Activated T-cell treated with anti-CD3 and anti-CD28 coated beads for 1 hour (primary cell): ENCODE data around the gene GPT2.

Experiments
- DNase-seq: peaks from one replicate; pipeline ENCODE4 v3.0.0-alpha.2; 2020; ENCODE audit warnings: low read depth

GPT2 gene

DNA sequence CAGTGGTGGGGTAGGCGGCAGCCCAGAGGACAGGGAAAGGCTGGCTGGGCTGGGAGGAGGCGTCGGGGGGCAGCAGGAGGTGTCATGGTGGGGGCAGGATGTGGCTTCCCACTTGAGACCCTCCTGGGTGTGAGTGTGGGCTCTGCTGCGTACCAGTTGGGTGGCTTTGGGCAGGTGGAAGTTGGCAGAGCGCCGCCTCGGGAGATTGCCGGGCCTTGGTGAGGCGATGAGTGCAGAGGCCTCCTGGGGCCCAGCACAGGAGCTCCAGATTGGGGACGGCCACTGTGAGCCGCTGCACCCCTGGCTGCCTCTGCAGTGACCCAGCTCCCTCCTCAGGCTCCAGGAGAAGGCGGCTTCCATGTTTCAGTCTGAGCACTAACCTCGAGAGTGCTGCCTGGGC is 13.8 kb downstream of the GPT2 start:
- DNase-seq: no peak

DNA sequence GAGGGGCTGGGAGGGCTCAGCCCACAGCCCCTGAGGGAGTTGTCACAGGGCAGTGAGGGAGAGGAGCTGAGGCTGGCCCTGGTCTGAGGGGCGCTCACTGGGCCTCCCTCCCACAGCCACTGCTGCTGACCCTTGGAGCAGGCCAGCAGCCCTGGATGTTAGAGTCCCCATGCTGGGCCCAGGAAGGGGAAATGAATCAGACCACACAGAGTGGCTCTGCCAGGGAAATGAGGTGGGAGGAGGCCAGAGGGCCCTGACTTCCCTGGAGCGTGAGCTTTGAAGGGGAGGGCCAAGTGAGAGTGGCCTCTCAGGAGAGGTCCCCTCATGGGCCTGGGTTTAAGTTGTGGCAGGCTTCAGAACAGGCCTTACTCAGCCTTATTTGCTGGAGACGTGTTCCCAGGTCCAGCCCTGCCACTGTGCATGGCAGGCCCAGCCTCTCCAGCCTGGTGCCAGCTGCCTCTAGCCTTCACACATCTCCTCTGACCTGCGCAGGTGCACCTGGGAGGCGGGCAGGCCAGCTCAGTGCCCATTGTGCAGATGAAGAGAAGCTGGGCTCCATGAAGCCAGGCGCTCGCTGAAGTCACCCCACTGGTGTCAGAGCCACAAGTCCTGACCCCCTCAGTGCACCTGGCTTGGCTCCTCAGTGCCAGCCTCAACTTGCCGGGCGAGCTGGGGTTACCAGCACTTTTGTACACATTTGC is 15.4 kb downstream of the GPT2 start:
- DNase-seq: no peak

DNA sequence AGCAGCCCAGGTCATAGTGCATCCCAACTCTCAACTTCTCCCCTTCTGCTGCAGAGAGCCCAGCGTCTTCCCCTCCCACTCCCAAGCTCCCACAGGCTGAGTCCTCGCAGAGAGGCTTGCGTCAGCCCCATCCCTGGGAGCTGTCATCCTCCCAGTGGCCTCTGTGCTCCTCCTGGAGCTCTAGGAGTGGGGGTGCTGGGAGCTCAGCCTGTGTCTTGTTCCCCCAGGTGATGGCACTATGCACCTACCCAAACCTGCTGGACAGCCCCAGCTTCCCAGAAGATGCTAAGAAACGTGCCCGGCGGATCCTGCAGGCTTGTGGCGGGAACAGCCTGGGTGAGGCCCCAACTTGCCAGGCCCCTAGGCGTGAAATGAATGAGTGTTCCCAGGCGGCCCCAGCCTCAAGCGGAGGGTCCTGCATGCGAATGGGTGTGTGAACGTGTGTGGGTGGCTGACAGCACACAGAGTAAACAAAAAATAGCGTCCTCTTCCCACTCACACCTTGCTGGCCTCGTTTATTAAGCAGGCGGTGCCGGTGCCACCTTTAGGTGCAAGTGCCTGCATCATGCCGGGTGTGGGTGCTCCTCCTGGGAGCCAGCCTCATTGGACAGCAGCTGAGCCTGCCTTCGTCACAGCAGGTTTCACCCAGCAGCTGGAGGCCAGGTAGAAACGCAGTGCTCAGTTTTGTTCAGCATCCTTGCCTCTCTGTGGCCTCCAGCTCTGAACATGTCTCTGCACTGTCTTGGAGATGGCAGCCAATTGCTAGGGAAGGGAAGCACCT is 16.5 kb downstream of the GPT2 start:
- DNase-seq: no peak

DNA sequence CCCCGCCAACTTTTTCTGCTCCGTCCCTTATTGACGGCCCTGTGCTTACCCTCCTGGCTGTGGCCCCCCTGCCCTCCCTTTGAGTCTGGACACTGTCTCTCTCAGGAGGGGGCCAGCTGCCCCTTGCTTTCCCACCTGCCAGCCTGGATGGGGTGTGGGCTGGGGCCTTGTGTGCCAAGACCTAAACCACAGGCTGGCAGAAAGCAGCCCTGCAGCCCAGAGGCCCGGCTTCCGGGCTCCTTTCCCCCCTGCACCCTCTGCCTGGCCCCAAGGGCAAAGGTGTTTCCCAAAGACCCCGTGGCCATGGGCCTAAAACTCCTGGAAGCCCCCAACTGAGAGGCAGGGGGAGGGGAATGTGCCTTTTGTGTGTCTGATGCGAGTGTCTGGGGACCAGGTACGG is 17.5 kb downstream of the GPT2 start:
- no peak for DNase-seq

DNA sequence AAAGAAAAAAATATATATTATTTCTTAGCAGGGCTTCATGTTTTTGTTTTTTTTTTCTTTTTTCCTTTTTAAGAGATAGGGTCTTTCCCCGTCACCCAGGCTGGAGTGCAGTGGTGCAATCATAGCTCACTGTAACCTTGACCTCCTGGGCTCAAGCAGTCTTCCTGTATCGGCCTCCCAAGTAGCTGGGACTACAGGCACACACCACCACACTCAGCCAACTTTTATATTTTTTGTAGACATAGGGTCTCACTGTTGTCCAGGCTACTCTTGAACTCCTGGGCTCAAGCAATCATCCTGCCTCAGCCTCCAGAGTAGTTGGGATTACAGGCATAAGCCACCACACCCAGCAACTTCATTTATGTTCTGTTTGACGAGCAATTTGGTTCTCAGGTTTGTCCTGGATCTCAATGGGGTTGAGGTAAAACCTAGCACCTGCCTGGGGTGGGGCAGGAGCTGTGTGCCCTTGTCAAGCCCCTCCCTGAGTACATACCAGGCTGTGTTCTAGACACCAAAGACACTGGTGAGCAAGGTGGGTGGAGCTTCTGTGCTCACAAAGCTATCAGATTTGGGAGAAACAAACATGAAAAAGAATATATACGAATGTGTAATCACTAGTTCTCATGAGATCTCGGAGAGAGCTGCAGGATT is 19.2 kb downstream of the GPT2 start:
- DNase-seq: no peak

DNA sequence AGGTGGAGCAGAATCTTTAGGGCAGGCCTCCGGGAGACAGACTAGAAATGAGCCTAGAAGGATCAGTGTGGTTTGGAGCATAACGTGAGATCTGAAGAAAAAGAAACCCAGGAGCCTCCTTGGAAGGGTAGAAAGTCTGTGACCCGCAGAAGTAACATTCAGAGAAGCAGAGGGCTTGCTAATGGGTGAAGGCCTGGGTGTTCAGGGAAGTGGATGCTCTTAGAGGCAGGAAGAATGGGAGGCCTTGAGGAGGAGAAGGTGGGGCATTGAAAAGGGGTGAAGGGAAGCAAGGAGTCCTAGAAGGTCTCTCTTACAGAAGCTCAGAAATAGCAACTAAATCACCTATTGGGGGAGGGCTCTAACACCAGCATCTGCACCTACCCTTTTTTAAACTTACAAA is 20.3 kb downstream of the GPT2 start:
- no peak for DNase-seq

DNA sequence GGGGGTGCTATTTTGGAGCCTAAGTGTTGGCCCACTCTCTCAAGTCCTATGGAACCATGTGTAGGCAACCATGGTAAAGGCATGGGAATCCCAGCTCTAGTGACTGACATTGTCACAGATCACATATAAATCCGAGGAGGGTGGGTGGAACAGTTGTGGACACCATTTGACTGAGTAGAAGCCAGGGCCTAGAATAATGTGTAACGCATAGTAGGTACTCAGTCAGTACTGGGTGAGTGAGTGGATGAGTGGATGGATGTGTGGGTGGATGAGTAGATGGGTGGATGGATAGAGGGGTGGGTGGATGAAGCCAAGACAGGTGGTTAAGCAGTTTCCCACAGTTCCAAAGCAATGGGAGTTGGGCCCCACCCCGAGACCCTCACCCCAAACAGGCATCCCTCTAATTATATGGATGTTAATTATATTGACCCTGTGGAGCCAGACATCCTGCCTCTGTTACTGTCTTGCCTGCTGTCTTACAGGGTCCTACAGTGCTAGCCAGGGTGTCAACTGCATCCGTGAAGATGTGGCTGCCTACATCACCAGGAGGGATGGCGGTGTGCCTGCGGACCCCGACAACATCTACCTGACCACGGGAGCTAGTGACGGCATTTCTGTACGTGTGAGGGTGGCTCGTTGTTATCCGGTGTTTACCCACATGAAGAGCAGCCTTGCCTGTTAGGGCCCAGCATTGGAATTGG is 22.3 kb downstream of the GPT2 start:
- DNase-seq: no peak

DNA sequence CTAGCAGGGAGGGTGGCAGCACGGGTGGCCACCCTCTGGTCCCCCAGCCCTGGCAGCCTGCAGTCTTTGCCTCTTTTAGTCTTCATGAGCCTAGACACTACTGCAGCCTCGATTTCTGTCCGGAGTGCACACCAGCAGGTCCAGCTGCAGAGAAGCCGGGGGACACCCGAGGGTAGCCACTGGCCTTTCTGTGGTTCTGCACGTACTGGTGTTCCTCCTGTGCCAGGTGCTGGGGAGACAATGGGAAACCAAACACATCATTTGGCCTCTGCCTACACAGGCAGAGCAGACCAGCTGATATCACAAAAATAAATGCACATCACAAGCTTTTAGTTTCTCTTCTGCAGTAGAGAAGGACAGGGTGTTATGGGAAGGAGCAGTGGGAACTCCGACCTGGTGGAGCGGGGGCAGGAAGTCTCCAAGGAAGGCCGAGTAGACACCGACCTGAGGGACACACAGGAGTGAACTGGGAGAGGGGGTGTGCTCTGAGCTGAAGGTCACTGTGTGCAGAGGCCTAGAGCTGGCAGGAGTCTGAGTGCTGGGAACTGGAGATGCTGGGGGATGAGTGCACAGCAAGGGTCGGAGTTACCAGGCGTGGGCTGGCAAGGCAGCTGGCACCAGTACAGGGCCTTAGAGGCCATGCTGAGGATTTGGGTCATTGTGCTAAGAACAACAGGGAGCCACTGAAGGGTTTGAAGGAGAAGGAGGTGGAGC is 23.1 kb downstream of the GPT2 start:
- no peak for DNase-seq

DNA sequence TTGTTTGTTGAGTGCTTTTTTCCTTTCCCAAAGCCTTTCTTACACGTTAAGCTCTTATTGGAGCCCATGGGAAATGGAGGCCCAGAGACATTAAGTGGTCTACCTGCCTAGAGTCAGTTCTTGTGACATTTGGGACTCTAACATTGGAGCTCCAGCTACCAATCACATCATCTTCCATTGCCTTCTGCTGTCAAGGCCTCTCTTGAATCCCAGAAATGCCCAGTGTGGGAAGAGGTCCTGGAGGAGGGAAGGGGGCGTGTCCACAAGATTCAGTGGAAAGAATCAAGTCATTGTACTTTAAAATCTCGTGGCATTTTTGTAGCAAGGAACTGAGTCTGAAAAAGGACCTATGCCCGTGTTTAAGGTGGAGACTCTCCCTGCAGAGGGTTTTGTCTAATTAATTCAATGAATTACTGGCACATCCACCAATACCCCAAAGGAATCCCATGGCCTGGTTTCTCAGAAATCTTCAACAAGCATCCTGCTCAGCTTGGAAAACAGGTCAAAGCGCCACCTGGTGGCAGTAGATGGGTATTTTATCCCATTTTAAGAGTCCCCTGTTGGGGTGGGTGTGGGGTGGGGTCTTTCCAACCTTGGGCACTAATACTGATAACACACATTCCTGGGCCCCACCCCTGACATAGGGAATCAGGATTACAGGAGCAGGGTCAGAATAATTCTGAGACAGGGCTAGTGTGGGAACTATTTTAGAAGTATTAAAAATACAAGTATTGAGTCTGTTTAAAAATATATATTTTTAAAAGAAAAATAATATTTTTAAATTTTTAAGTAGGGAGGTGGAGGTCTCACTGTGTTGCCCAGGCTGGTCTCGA is 24.6 kb downstream of the GPT2 start:
- peak; percentile 59 for DNase-seq

DNA sequence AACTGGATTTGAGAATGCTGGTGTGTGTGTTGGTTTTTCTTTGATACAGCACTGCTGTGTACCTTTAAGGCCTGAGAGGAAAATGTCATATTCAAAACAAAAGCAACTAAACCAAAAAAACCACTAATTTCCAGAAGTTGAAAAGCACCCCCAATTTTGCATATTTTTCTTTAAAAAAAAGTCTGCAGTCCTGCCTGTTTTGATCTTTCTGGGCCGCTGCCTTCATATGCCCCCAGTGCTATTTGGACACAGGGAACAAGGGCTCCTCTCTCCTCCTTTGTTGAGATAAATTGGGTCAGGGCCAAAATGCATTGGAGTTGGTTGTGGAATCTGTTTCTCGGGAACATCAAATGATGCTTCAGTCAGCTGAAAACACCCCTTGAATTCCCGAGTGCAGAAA is 26.9 kb downstream of the GPT2 start:
- DNase-seq: no peak

DNA sequence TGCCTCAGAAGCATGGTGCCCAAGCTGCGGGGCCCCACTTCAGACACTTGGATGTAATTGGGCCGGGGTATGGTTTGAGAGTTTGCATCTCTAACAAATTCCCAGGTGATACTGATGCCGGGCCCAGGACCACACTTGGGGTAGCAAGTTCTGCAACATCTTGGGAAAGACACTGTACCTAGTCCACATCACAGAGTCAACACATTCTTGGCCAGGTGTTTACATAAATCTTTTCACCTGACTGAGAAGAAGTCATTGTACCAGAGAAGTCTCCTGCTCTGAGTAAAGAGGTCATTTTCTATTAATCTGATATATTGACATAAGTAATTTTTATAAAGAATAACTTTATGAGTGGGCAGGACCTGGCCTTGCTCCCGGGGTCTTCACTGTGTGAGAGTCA is 27.5 kb downstream of the GPT2 start:
- no peak for DNase-seq

DNA sequence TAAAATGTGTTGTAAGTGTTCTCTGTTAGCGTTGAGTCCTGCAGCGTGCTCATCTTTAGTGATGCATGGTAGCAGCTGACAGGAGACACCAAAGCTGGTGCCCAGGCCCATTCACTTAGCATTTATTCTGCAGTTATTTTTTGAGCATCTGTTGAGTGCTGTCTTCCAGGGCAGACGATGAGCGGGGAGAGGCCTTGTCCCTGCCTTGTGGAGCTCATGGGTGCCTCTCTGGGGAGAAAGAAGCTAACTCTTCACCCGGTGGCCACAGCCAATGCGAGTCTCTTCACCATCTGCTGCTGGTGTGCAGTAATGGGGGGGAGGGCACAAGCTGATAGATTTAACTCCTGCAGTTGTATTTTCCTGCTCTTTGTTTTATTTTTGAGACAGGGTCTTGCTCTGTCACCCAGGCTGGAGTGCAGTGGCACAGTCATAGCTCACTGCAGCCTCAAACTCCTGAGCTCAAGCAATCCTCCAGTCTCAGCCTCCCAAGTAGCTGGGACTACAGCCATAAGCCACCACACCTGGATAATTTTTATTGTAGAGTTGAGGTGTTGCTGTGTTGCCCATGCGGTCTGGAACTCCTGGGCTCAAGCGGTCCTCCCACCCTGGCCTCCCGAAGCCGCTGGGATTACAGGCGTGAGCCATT is 30.5 kb downstream of the GPT2 start:
- no peak for DNase-seq

DNA sequence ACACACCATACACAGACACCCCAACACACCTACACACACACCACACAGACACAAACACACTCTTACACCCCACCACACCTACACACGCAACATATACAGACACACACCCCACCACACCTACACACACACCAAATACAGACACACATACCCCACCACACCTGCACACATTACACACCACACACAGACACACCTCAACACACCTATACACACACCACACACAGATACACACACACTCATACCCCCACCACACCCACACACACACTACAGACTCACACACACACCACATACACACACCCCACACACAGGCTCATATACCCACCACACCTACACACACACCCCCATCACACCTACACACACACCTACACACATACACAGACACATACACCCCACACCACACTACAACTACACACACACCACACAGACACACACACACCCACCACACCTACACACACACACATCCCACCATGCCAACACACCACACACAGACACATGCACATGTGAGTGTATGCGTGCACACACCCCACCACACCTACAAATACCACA is 31.4 kb downstream of the GPT2 start:
- DNase-seq: no peak

DNA sequence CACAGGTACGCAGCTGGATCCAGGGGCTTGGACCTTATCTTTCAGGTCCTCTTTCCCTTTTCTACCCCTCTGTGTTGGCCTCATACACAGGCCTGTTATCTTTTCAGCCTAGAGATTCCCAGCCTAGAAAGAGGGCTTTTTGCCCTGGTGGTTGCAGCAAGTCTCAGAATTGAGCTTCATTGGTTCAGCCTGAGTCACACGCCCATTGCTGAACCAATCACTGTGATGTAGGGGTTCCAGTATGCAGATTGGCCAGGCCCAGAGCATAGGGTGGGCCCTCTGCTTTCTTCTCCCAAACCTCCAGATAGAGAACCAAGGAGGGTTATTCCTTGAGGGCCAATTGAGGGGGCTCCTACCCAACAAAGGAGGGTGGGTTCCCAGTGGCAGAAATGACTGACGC is 32.8 kb downstream of the GPT2 start:
- DNase-seq: no peak

DNA sequence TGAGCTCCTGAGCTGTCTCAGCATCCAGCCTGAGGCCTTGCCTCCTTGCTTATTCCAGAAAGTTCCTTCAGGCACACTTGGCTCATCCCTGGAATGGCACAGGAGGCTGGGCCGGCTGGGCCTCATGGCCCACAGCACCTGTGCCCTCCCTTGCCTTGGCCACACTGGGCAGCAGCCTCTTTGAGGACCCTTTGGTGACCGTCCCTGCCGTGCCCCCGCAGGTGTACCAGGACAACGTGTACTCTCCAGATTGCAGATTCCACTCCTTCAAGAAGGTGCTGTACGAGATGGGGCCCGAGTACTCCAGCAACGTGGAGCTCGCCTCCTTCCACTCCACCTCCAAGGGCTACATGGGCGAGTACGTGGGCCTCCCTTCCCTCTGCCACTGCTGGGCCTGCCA is 34.2 kb downstream of the GPT2 start:
- no peak for DNase-seq

DNA sequence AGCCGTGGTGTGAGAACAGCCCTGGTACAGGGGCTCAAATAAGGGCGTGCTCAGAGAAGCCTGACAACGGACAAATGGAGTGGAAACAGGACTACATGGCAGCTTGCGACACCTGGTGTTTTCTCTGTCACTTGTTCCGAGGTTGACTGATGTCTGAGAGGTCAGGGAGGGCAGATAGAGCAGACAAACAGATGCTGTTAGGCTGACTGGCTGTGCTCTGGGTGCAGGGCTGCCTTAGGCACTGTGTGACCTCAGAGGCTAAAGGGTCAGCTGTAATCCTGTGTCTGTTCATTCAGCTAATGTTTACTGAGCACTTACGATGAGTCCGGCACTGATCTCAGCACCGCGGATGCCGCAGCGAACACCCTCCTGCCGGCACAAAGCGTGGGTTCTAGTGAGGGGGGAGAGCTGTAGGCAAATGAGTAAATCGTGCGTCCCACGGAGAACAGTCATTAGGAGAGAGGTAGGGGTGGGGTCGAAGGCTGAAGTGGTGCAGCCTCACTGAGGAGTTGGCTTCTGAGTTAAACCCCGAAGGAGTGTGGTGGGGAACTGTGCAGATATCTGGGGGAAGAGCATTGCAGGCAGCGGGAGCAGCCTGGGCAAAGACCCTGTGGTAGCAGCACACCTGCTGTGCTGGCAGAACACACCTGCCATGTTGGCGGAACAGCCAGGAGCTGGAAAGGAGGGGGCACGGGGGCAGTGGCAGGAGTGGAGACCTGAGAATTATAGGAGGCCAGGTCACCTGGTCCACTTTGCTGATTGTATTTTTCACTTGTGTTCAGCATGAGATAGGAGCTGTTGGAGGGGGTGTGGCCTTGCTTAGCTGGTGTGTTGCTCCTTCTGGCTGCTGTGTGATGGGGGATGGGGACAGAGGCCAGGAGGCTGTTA is 35.0 kb downstream of the GPT2 start:
- no peak for DNase-seq

DNA sequence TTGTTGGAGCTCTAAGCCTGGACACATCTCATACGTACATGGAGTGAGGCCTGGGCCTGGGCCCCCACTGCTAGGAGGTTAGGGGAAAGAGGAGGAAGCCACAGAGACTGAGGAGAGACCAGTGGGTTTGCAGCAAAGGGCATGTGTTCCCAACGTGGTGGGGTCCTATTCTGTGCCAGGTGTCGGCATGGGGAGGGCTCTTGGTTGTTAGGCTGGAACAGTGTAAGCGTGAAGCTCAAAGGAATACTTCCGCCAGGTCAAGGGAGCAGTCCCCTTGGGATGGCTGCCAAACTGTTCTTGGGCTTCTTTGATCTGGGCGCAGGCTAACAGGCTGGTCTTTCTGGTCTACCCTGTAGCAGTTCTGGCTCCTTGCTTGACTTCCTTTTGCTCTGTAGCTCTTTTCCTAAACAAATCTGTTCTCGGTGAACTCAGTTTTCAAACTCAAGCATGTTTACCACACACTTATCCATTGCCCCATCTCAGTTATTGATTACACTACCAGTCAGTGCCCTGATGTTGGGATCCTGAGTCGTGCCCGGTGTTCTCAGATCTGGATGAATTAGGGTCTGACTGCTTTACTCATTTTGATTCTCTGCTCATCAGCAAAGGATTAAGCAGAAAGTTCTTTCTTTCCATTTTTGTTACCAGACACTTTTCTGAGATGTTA is 36.4 kb downstream of the GPT2 start:
- DNase-seq: no peak

DNA sequence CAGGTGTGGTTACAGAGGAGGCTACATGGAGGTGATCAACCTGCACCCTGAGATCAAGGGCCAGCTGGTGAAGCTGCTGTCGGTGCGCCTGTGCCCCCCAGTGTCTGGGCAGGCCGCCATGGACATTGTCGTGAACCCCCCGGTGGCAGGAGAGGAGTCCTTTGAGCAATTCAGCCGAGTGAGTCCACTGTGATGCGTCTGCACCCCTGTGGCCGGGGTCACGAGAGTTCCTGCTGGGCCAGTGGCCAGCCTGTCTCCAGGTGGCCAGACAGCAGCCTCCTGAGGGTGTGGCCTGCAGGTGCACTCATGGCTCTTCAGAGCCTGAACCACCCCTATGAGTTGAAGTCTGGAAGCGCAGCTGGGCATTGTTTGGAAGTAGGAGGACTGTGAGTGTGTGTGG is 38.1 kb downstream of the GPT2 start:
- no peak for DNase-seq
